Heart right ventricle (tissue), 16 donors: Measurements from ENCODE around the gene ASPN. TPM values are rescaled to one million over a fixed set of nuclear protein-coding genes. Genes with fewer than 3 reads are reported as not detected.

Source experiments
- ATAC-seq, 8 donors: fragments of 200-7000 bp; cut with Tn5 transposase; one replicate each; pipeline ENCODE4 v1.9.1; 2020; ENCODE audit warnings: mild to moderate bottlenecking in 8 of 8, moderate library complexity in 8 of 8, moderate number of reproducible peaks in 1 of 8
- DNase-seq, 2 donors: peaks; one replicate each; pipeline ENCODE4 v3.0.0-alpha.2; 2020
- H3K27ac ChIP-seq, 10 donors: fragments of 200-600 bp; sonication (generic) in 2 of 10; one replicate each; pipeline versions ENCODE4 v1.5.0 to v1.8.0; 2020 to 2022; ENCODE audit warnings: mild to moderate bottlenecking in 3 of 10
- H3K27me3 ChIP-seq, 7 donors: fragments of 200-600 bp; one replicate each; pipeline ENCODE4 v1.8.0; 2021 to 2022; ENCODE audit warnings: mild to moderate bottlenecking in 2 of 7
- H3K36me3 ChIP-seq, 9 donors: fragments of 200-600 bp; sonication (generic) in 1 of 9; one replicate each; pipeline versions ENCODE4 v1.5.0 to v1.8.0; 2020 to 2022; ENCODE audit warnings: mild to moderate bottlenecking in 2 of 9
- H3K4me1 ChIP-seq, 9 donors: fragments of 200-600 bp; sonication (generic) in 1 of 9; one replicate each; pipeline versions ENCODE4 v1.5.0 to v1.8.0; 2020 to 2022; ENCODE audit warnings: mild to moderate bottlenecking in 4 of 9
- H3K4me3 ChIP-seq, 10 donors: fragments of 200-600 bp; sonication (generic) in 2 of 10; one replicate each; pipeline versions ENCODE4 v1.5.0 to v1.8.0; 2020 to 2022; ENCODE audit warnings: mild to moderate bottlenecking in 7 of 10, moderate library complexity in 2 of 10
- H3K9me3 ChIP-seq, 11 donors: fragments of 200-600 bp in 10 of 11; sonication (generic) in 2 of 11; one replicate each; pipeline versions ENCODE4 v1.5.0 to v1.8.0; 2013 to 2022; ENCODE audit warnings: mild to moderate bottlenecking in 2 of 11, control low read depth in 1 of 11, moderate library complexity in 1 of 11
- CTCF ChIP-seq, 9 donors: fragments of 200-600 bp; sonication (generic) in 2 of 9; IDR thresholded peaks; one replicate each; pipeline versions ENCODE4 v1.5.0 to v1.8.0; 2021 to 2022; ENCODE audit warnings: antibody characterized with exemption in 9 of 9, mild to moderate bottlenecking in 5 of 9, moderate library complexity in 1 of 9
- WGBS, 2 donors: extraction: QIAGEN DNeasy Blood & Tissue Kit; methylation state at CpG; one replicate each; pipeline ENCODE4 v1.1.7; 2013; ENCODE audit warnings: inconsistent platforms in 1 of 2; 5-methylcytosine and 5-hydroxymethylcytosine counted together
- intact Hi-C, 10 donors: fragments of 100-400 bp; cut with DNase I; formaldehyde crosslinking; loops; one replicate each; pipeline versions ENCODE4 v1.11.1 to v1.14.2; 2022
- polyA plus RNA-seq, 2 donors: library from polyadenylated mRNA; stranded (reverse); fragments of 200-250 nt; gene quantifications; one replicate each; pipeline ENCODE4 v1.2.3, GENCODE V29; 2013
- total RNA-seq, 10 donors: library from RNA; stranded (reverse); fragmentation: NEBNext Ultra II Directional in 3 of 10; extraction: Animal tissue kit (Norgen Biotek cat#: 25700) in 3 of 10; gene quantifications; one replicate each; pipeline versions ENCODE4 v1.2.1 to v1.2.4, GENCODE V29; 2021 to 2023
- donor health status: Arrhythmogenic right ventricular cardiomyopathy.
- donor health status: ischemic (EF 13 %, LVEDD 7.1; RV severe dilation, severe dysfunction).
- donor health status: healthy with polysubstance abuse.
- donor health status: DM: no; HTN: yes; CAD: no.
- donor health status: DM: no; HTN: no; CAD: no.
- donor health status: ischemic (EF 25% LVEDD 6.9; RV normal size, moderate dysfunction).
- donor health status: ischemic (EF 25% LVEDD 5.7; RV mildly dilated, moderate dysfunction).
- donor health status: healthy.
- donor health status: DM: yes; HTN: yes; CAD: no.
- donor health status: Ischemic cardiomyopathy.
- donor health status: ischemic (EF 35%, LVEDD 5.7; RV mildly dilated, moderate dysfunction).
- donor health status: nonischemic (EF 11% LVEDD 7.7; RV severe dilation, severe dysfunction).
- donor health status: DM: yes; HTN: yes; CAD: no.
- donor health status: PGD.
- donor health status: ischemic (EF 29% LVEDD 5.4; RV normal size, mild dysfunction).
- donor health status: nonischemic (EF 23%, LVEDD 6.1; RV moderate dilation, normal function).

ASPN gene
- total and polyA plus RNA-seq, 12 donors = 2.3 to 29.6 (median 16.9) TPM

GRCh38 chr9:92516521-92516920 lies 34.2 kb upstream of the ASPN start:
- Histone ChIP-seq H3K4me1 (peaks cover 0 to 13% (median 6%) of the 10 kb centered on the region in 9 donors), H3K27ac (no peak overlapping the region), H3K27me3 (no peaks in the 10 kb centered on the region), H3K36me3 (peaks cover 0 to 53% (median 3%) of the 10 kb centered on the region in 9 donors), H3K4me3 (no peak overlapping the region), H3K9me3 (no peaks in the 10 kb centered on the region)
- ATAC-seq = no peak
- no peak for TF ChIP-seq CTCF (IDR thresholded peaks at IDR 0.05)
- 93 to 97% methylated on average over 1 of the region's 1 CpG for WGBS, 2 donors
- DNase-seq = no peak
- intact Hi-C loops = no loop called here

- no peak overlapping the region for H3K4me3 ChIP-seq
- TF ChIP-seq CTCF (IDR thresholded peaks at IDR 0.05) = no peak
- ATAC-seq (no peak), DNase-seq (no peak)
- H3K27ac ChIP-seq = no peak overlapping the region
- 83 to 91% methylated on average over 10 of the region's 10 CpGs for WGBS, 2 donors
- peaks cover 0 to 45% (median 3%) of the 10 kb centered on the region in 9 donors for H3K36me3 ChIP-seq
- H3K27me3 ChIP-seq = no peaks in the 10 kb centered on the region
- H3K4me1 ChIP-seq = peaks cover 0 to 13% (median 6%) of the 10 kb centered on the region in 9 donors
- intact Hi-C loops = loop anchor here in 1 of 10 donors (5.0 kb wide), 1 partner anchor 118 kb away; no protein-coding TSS in a partner anchor
- no peaks in the 10 kb centered on the region for H3K9me3 ChIP-seq
Observed at GRCh38 chr9:92514635-92515034, 32.3 kb upstream of the ASPN start.

- H3K4me3 ChIP-seq = no peak overlapping the region
- 44 to 45% methylated on average over 3 of the region's 3 CpGs for WGBS, 2 donors
- H3K36me3 ChIP-seq = peaks cover 0 to 39% (median 0%) of the 10 kb centered on the region in 9 donors
- no peaks in the 10 kb centered on the region for H3K9me3 ChIP-seq
- DNase-seq (no peak), ATAC-seq (peak in 5 of 8 donors; percentile 45 to 71 (median 62))
- intact Hi-C loops = loop anchor here in 1 of 10 donors (5.0 kb wide), 1 partner anchor 119 kb away; no protein-coding TSS in a partner anchor
- no peak for TF ChIP-seq CTCF (IDR thresholded peaks at IDR 0.05)
- H3K27me3 ChIP-seq = no peaks in the 10 kb centered on the region
- peaks cover 0 to 22% (median 12%) of the 10 kb centered on the region in 9 donors for H3K4me1 ChIP-seq
- H3K27ac ChIP-seq = no peak overlapping the region
Observed at GRCh38 chr9:92513349-92513748, 31.0 kb upstream of the ASPN start.

GRCh38 chr9:92512622-92513021 lies 30.3 kb upstream of the ASPN start:
- intact Hi-C loops = loop anchor here in 1 of 10 donors (5.0 kb wide), 1 partner anchor 120 kb away; no protein-coding TSS in a partner anchor
- H3K27me3 ChIP-seq = no peaks in the 10 kb centered on the region
- no peak for TF ChIP-seq CTCF (IDR thresholded peaks at IDR 0.05)
- H3K9me3 ChIP-seq = no peaks in the 10 kb centered on the region
- H3K4me1 ChIP-seq = peaks cover 0 to 29% (median 19%) of the 10 kb centered on the region in 9 donors
- no peak for ATAC-seq
- 80 to 92% methylated on average over 3 of the region's 3 CpGs for WGBS, 2 donors
- peak overlapping the region in 1 of 10 donors; percentile 28 for H3K27ac ChIP-seq
- DNase-seq = no peak
- peaks cover 0 to 32% (median 0%) of the 10 kb centered on the region in 9 donors for H3K36me3 ChIP-seq
- no peak overlapping the region for H3K4me3 ChIP-seq
